Neuronal stem cell (in vitro differentiated cells): ENCODE results near the gene CABP4.
A peak's percentile ranks its signal among the peaks of the same experiment; 100 is the strongest.

Experiments used
- DNase-seq: peaks from one replicate; pipeline ENCODE4 v3.0.0-alpha.2; 2013; ENCODE audit warnings: low spot score
- H2AFZ ChIP-seq: one replicate; pipeline ENCODE4 v1.6.1; 2013; ENCODE audit warnings: mild to moderate bottlenecking, low read length, inconsistent platforms
- H2AK5ac ChIP-seq: 2 replicates; pipeline ENCODE4 v1.6.1; 2013; ENCODE audit warnings: low read depth, mild to moderate bottlenecking, inconsistent platforms, low read length, moderate library complexity, mixed read lengths
- H2BK120ac ChIP-seq: 2 replicates; pipeline ENCODE4 v1.6.1; 2013; ENCODE audit warnings: low read depth, mild to moderate bottlenecking, inconsistent platforms, low read length, moderate library complexity, mixed read lengths
- H2BK12ac ChIP-seq: one replicate; pipeline ENCODE4 v1.6.1; 2013; ENCODE audit warnings: low read length, inconsistent platforms
- H2BK15ac ChIP-seq: 2 replicates; pipeline ENCODE4 v1.6.1; 2013; ENCODE audit warnings: mild to moderate bottlenecking, low read length, inconsistent platforms, mixed read lengths
- H2BK5ac ChIP-seq: one replicate; pipeline ENCODE4 v1.6.1; 2013; ENCODE audit warnings: inconsistent platforms, mild to moderate bottlenecking, low read length, moderate library complexity
- H3K14ac ChIP-seq: one replicate; pipeline ENCODE4 v1.6.1; 2013; ENCODE audit warnings: low read length, inconsistent platforms
- H3K18ac ChIP-seq: 2 replicates; pipeline ENCODE4 v1.6.1; 2013; ENCODE audit warnings: low read length, inconsistent platforms
- H3K23ac ChIP-seq: 2 replicates; pipeline ENCODE4 v1.6.1; 2013; ENCODE audit warnings: low read depth, mild to moderate bottlenecking, mixed read lengths, low read length, inconsistent platforms; ENCODE audit not compliant: poor library complexity
- H3K27ac ChIP-seq: replicated peaks from 3 replicates; pipeline ENCODE4 v1.5.1; 2013; ENCODE audit warnings: low read length, inconsistent platforms
- H3K27me3 ChIP-seq, 3 experiments: 2 replicates each; pipeline ENCODE4 v1.6.1; 2013; ENCODE audit warnings: low read length in 3 of 3, mild to moderate bottlenecking in 2 of 3, inconsistent platforms in 1 of 3, low read depth in 1 of 3, mixed read lengths in 1 of 3, moderate library complexity in 1 of 3; ENCODE audit not compliant: control insufficient read depth in 3 of 3, insufficient read depth in 3 of 3
- H3K36me3 ChIP-seq, 2 donors: replicated peaks in 1 of 2; 2 replicates each; pipeline ENCODE4 v1.6.1; 2013; ENCODE audit warnings: low read length in 2 of 2; ENCODE audit not compliant: control insufficient read depth in 2 of 2, insufficient read depth in 2 of 2
- H3K4ac ChIP-seq: 2 replicates; pipeline ENCODE4 v1.6.1; 2013; ENCODE audit warnings: inconsistent platforms, mild to moderate bottlenecking, low read length, moderate library complexity
- H3K4me1 ChIP-seq, 2 donors: 1 replicate in 1 of 2; 2 replicates in 1 of 2; pipeline ENCODE4 v1.6.1; 2013; ENCODE audit warnings: low read length in 2 of 2, low read depth in 1 of 2; ENCODE audit not compliant: control insufficient read depth in 2 of 2, insufficient read depth in 1 of 2
- H3K4me2 ChIP-seq: one replicate; pipeline ENCODE4 v1.6.1; 2013; ENCODE audit warnings: mild to moderate bottlenecking, low read length, inconsistent platforms; ENCODE audit not compliant: insufficient read depth, poor library complexity, severe bottlenecking
- H3K4me3 ChIP-seq, 2 donors: 2 replicates each; pipeline ENCODE4 v1.5.1; 2013; ENCODE audit warnings: low read length in 2 of 2, mild to moderate bottlenecking in 2 of 2, inconsistent platforms in 1 of 2, moderate library complexity in 1 of 2
- H3K79me1 ChIP-seq: one replicate; pipeline ENCODE4 v1.6.1; 2013; ENCODE audit warnings: low read depth, mild to moderate bottlenecking, inconsistent platforms, low read length, moderate library complexity
- H3K9ac ChIP-seq: one replicate; pipeline ENCODE4 v1.6.1; 2013; ENCODE audit warnings: mild to moderate bottlenecking, low read depth, low read length, inconsistent platforms; ENCODE audit not compliant: poor library complexity
- H3K9me3 ChIP-seq, 2 donors: replicated peaks in 1 of 2; 2 replicates each; pipeline versions ENCODE3 to v1.6.1; 2013; ENCODE audit warnings: low read length in 2 of 2, mild to moderate bottlenecking in 2 of 2, inconsistent platforms in 1 of 2, low read depth in 1 of 2, mixed read lengths in 1 of 2, moderate library complexity in 1 of 2; ENCODE audit not compliant: control insufficient read depth in 2 of 2, insufficient read depth in 1 of 2
- H4K8ac ChIP-seq: one replicate; pipeline ENCODE4 v1.6.1; 2013; ENCODE audit warnings: low read depth, mild to moderate bottlenecking, inconsistent platforms, low read length, moderate library complexity
- H4K91ac ChIP-seq: one replicate; pipeline ENCODE4 v1.6.1; 2013; ENCODE audit warnings: low read length, low read depth, mild to moderate bottlenecking, inconsistent platforms; ENCODE audit not compliant: poor library complexity
- WGBS, 2 donors: extraction: QIAGEN DNeasy Blood & Tissue Kit; methylation state at CpG; one replicate each; pipeline ENCODE4 v1.1.7; 2013; ENCODE audit warnings: missing lambda C conversion rate in 2 of 2, mixed read lengths in 1 of 2; ENCODE audit not compliant: insufficient read length in 2 of 2, insufficient replicate concordance in 1 of 2; ENCODE audit errors: extremely low coverage in 2 of 2; 5-methylcytosine and 5-hydroxymethylcytosine counted together

Gene CABP4

DNA sequence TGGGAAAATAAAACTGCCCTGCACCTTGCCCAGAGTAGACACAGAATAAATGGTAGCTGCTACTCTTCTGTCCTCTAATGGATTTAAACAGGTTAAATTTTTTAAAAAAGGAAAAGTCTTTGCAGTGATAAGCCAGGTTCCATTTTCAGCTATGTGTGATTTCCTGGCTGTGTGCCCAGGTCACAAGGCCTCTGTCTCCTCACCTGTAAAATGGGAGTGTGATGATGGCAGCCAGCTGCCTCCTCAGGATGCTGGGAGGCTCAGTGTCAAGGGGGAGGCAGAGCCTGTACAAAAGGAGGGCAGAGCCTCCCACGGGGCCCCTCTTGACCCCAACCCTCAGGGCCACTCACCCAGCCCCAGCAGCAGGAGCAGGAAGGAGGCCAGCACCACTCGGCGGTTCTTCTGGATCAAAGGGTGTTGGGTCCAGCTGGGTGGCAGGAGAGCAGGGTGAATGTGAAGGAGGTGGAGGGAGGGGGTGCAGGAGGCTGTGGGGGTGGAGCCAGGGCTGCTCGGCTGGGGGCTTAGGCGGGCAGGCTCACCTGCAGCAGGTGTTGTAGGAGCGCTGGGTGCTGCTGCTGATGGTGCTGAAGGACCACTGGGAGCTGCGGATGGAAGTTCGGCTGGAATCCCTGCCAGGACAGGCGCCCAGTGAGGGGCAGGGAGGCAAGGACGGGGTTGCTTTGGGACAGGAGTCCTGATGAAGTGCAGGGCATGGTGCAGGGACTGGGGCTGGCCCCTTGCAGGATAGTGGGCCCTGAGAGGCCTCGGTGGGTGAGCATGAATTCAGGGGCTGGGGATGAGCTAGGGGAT lies 12.0 kb downstream of the CABP4 start:
- H3K9me3 ChIP-seq, result peaks cover 0 to 1% of the 10 kb centered on the region in 2 donors
- peak overlapping the region; percentile 61 for H2AK5ac ChIP-seq
- peak overlapping the region; percentile 73 for H3K23ac ChIP-seq
- peaks cover 0 to 2% (median 0%) of the 10 kb centered on the region in 3 experiments for H3K27me3 ChIP-seq
- peak overlapping the region; percentile 84 for H3K4ac ChIP-seq
- H3K27ac ChIP-seq, result no peak overlapping the region
- peak overlapping the region; percentile 75 for H2BK15ac ChIP-seq
- H2BK120ac ChIP-seq, result no peak overlapping the region
- WGBS, 2 donors, result no CpG with 5 or more reads among the region's 11 CpGs
- peaks cover 11 to 15% of the 10 kb centered on the region in 2 donors for H3K4me1 ChIP-seq
- no peak overlapping the region for H2AFZ ChIP-seq
- H2BK12ac ChIP-seq, result no peak overlapping the region
- no peak overlapping the region for H3K4me2 ChIP-seq
- peaks cover 5% of the 10 kb centered on the region for H3K79me1 ChIP-seq
- H3K18ac ChIP-seq, result peak overlapping the region; percentile 48
- H4K91ac ChIP-seq, result no peak overlapping the region
- H3K4me3 ChIP-seq, result peak overlapping the region in 1 of 2 donors; percentile 9
- no peak overlapping the region for H4K8ac ChIP-seq
- H3K14ac ChIP-seq, result no peak overlapping the region
- H2BK5ac ChIP-seq, result peak overlapping the region; percentile 53
- peaks cover 0 to 11% of the 10 kb centered on the region in 2 donors for H3K36me3 ChIP-seq
- H3K9ac ChIP-seq, result no peak overlapping the region
- DNase-seq, result no peak

DNA sequence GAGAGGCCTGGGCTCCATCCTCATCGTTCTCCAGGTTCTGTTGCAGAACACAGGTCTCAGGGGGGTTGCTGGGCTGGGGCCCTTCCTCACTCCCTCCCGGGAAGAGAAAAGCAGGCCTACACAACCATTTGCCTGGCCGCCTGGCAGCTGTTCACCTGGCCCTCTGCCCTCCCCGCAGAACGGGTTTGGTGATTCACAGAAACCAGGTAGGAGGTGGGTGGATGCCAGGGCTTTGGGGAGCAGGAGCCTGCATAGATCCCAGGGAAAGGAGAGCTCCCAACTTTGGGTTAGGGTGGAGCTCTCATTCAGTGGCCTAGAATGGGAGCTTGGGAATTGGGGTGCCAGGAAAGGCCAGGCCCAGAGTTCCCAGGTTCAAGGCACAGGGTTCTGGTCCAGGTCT lies 12.9 kb downstream of the CABP4 start:
- H3K23ac ChIP-seq, result peak overlapping the region; percentile 73
- no peak overlapping the region for H3K14ac ChIP-seq
- no peak overlapping the region for H3K4ac ChIP-seq
- peaks cover 0 to 2% (median 0%) of the 10 kb centered on the region in 3 experiments for H3K27me3 ChIP-seq
- peaks cover 11 to 18% of the 10 kb centered on the region in 2 donors for H3K4me1 ChIP-seq
- H4K91ac ChIP-seq, result no peak overlapping the region
- H3K36me3 ChIP-seq, result peaks cover 0 to 10% of the 10 kb centered on the region in 2 donors
- H3K9ac ChIP-seq, result peak overlapping the region; percentile 63
- DNase-seq, result no peak
- peaks cover 5% of the 10 kb centered on the region for H3K79me1 ChIP-seq
- H3K4me3 ChIP-seq, result peak overlapping the region; percentile 88 to 92
- no peak overlapping the region for H3K18ac ChIP-seq
- no peak overlapping the region for H2AFZ ChIP-seq
- WGBS, 2 donors, result no CpG with 5 or more reads among the region's 5 CpGs
- H2BK120ac ChIP-seq, result no peak overlapping the region
- no peak overlapping the region for H3K27ac ChIP-seq
- no peak overlapping the region for H2BK12ac ChIP-seq
- peak overlapping the region; percentile 30 for H2AK5ac ChIP-seq
- peak overlapping the region; percentile 86 for H3K4me2 ChIP-seq
- peak overlapping the region; percentile 85 for H2BK15ac ChIP-seq
- peak overlapping the region; percentile 75 for H2BK5ac ChIP-seq
- H3K9me3 ChIP-seq, result peaks cover 0 to 1% of the 10 kb centered on the region in 2 donors
- H4K8ac ChIP-seq, result no peak overlapping the region

DNA sequence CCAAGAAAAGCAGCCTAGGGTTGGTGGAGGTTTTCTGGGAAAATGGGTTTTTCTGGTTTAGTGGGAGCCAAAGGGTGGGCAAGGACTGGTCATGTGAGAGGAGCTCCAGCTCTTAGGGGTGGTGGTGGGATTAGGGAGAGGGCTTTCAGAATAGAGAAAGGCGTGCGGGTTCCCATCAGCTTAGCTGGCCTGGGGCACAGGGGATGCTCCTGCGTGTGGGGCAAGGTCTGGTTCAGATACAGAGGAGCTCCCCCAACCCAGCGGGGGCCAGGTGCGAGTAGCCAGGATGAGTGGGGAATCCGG lies 13.3 kb downstream of the CABP4 start:
- peak overlapping the region; percentile 89 for H2AFZ ChIP-seq
- peak overlapping the region; percentile 88 to 92 for H3K4me3 ChIP-seq
- no peak overlapping the region for H2BK120ac ChIP-seq
- peak overlapping the region; percentile 85 for H2BK15ac ChIP-seq
- peaks cover 0 to 1% of the 10 kb centered on the region in 2 donors for H3K9me3 ChIP-seq
- peaks cover 5% of the 10 kb centered on the region for H3K79me1 ChIP-seq
- H3K14ac ChIP-seq, result peak overlapping the region; percentile 89
- peaks cover 0 to 2% (median 0%) of the 10 kb centered on the region in 3 experiments for H3K27me3 ChIP-seq
- peak overlapping the region; percentile 75 for H2BK5ac ChIP-seq
- H2BK12ac ChIP-seq, result no peak overlapping the region
- WGBS, 2 donors, result no CpG with 5 or more reads among the region's 6 CpGs
- H3K4me1 ChIP-seq, result peaks cover 11 to 18% of the 10 kb centered on the region in 2 donors
- peak overlapping the region; percentile 96 for H3K18ac ChIP-seq
- no peak overlapping the region for H3K23ac ChIP-seq
- no peak for DNase-seq
- H3K4me2 ChIP-seq, result peak overlapping the region; percentile 86
- H3K4ac ChIP-seq, result no peak overlapping the region
- no peak overlapping the region for H4K8ac ChIP-seq
- H2AK5ac ChIP-seq, result peak overlapping the region; percentile 96
- no peak overlapping the region for H3K27ac ChIP-seq
- no peak overlapping the region for H4K91ac ChIP-seq
- peak overlapping the region; percentile 94 for H3K9ac ChIP-seq
- peaks cover 0 to 6% of the 10 kb centered on the region in 2 donors for H3K36me3 ChIP-seq

DNA sequence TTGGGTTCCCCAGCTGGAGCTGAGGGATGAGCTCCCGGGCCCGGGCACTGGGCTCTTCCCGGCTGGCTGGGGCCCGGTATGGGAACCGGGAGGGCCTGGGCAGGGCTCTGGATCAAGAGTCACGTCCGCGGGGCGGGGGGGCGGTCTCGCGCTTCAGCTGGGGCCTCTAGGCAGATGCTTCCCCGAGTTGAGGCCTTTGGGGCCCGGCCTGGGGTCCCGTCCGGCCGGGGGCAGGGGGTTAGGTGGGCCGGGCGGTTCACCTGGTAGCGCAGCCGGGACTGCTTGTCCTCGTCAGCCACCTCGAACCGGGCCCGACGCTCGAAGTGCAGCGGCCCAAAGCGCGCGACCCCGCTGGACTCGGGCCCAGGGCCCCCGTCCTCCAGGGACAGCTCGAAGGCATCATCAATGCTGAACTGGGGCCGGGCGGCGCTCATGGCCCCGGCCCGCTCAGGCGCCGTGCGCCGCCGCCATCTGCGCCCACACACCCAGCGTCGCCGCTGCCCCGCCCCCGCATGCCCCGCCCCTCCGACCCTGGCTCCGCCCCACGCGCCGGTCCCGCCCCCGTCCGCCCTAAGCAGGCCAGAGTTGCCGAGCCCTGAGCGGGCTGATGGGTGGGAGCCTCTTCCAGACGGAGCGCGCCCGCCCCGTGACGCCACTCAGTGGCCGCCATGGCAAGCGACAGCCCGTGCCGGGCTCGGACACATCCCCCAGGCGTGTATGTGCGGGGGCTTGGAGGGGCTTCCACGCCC lies 13.8 kb downstream of the CABP4 start, which contains the start of gene TMEM134:
TMEM134 (minus strand) TSS at position 493 of the 749 bp plus-strand sequence; CDS start at position 434, 59 bp downstream.
- Histone ChIP-seq H3K14ac (peak within 1 kb of the TSS; percentile 89), H3K27ac (peak within 1 kb of the TSS; percentile 54), H3K4me1 (peaks cover 11 to 15% of the 10 kb centered on the region in 2 donors), H3K4me3 (peak within 1 kb of the TSS; percentile 88 to 92), H3K27me3 (peaks cover 0 to 2% (median 0%) of the 10 kb centered on the region in 3 experiments), H2AFZ (peak within 1 kb of the TSS; percentile 89), H4K91ac (no peak within 1 kb of the TSS), H3K4me2 (peak within 1 kb of the TSS; percentile 86), H3K36me3 (peaks cover 0 to 6% of the 10 kb centered on the region in 2 donors), H2BK120ac (peak within 1 kb of the TSS; percentile 61), H3K79me1 (peaks cover 5% of the 10 kb centered on the region), H3K23ac (peak within 1 kb of the TSS; percentile 96), H3K4ac (no peak within 1 kb of the TSS), H2AK5ac (peak within 1 kb of the TSS; percentile 96), H3K9me3 (peaks cover 0 to 1% of the 10 kb centered on the region in 2 donors), H3K9ac (peak within 1 kb of the TSS; percentile 94), H2BK12ac (no peak within 1 kb of the TSS), H2BK5ac (peak within 1 kb of the TSS; percentile 75), H2BK15ac (peak within 1 kb of the TSS; percentile 85), H3K18ac (peak within 1 kb of the TSS; percentile 96), H4K8ac (no peak within 1 kb of the TSS)
- no CpG with 5 or more reads among the region's 76 CpGs for WGBS, 2 donors
- DNase-seq, result peak; percentile 88
